Activated CD8-positive, alpha-beta memory T cell treated with anti-CD3 and anti-CD28 coated beads for 4 hours (primary cell): ENCODE measurements around the gene ARMC12.

ENCODE experiments used
- DNase-seq, 2 donors: peaks; one replicate each; pipeline ENCODE4 v3.0.0-alpha.2; 2020; ENCODE audit warnings: low read depth in 2 of 2

The ARMC12 gene

DNA sequence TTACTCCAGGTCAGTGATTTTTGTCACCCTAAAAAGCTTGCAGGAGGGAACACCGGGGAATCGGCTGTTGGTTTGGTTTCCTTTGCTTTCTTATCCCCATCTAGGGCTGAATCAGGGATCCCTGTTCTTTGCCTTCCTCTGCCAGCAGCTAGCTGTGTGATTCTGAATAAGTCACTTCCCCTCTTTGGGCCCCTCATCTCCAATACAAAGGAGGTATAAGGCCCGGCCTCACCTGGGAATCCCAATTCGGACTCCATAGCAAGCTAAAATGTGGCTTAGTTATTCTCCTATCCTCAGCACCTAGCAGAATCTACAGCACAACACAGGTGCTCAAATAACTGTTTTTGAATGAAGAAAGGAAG, 18.5 kb upstream of the ARMC12 start:
- DNase-seq: no peak

DNA sequence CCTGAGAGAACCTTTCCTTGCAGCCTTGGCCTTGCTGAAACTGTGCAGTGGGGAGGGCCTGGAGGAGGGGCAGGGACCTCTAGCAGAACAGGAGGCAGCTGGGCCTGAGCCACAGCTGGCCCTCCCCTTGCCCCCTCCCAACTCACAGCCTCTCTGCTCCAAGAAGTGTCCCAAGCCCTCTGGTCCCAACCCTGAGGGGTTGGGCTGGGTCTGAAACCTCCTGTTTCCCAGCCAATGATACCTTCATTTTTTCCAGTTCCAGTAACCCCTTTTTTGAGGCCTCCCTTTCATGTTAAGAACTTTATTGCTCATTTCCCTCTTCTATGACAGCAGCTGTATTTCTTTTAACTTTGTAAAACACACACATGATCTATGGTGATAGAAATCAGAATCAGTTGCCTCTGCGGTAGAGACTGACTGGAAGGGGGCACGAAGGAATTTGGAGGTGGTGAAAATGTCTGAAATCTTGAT, 17.9 kb upstream of the ARMC12 start:
- DNase-seq: no peak

DNA sequence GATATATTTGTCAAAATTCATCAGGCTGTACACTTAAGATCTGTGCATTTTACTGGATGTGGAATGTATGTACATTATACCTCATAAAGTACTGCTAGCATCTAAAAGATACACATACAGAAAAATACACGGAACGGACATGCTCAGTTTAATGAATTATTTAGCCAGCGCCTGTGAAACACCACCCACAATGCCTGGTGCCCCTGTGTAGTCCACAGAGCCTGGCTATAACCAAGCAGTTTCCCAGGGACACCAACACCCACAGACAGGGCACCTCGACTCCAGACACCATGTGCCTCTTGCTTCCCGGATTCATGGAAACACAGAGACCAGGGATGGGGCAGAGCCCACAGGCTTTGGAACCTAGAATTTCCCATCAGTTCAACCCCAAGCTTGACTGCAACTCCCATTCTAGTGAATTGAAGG, 17.4 kb upstream of the ARMC12 start:
- no peak for DNase-seq

DNA sequence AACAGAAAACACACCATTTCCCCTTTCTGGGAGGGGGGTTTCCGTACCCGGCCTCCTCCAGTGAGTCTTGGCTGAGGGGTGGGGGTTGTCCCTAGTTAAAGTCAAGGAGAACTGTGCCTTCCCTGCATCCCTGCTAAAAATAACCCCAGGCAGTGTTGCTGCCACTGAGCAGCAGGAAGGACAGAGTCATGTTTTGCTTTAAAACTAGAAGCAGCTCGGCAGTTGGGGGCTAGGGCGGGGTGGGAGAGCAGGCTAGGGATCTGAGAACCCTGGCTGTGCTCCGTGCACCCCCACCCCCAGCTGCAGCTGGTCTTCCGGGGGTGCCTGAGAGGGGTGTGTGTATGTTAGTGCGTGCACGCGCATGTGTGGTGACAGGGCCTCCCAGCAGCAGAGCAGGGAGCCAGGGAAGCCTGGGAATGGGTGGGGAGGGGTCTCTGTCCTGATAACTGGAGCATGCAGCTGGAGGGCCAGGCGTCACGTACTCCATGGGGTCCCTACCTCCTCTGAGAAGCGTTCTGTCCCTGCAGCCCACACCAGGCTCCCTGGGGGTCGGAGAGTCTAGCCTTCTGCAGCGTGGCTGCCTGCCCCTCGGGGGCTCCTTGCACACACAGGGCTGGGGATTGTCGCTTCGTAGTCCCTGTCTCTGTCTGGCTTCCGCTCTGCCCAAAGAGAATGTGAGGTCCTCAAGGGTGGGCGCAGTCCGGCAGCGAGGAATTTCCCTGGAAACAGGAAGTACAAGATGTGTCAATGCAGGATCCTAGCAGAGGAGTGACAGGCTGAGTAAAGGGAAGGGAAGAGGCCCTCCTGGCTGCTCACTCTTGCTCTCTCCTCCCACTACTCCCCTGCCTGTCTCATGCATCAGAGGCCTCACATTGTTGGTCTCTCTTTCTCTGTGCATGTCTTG, 16.8 kb upstream of the ARMC12 start:
- DNase-seq: no peak

DNA sequence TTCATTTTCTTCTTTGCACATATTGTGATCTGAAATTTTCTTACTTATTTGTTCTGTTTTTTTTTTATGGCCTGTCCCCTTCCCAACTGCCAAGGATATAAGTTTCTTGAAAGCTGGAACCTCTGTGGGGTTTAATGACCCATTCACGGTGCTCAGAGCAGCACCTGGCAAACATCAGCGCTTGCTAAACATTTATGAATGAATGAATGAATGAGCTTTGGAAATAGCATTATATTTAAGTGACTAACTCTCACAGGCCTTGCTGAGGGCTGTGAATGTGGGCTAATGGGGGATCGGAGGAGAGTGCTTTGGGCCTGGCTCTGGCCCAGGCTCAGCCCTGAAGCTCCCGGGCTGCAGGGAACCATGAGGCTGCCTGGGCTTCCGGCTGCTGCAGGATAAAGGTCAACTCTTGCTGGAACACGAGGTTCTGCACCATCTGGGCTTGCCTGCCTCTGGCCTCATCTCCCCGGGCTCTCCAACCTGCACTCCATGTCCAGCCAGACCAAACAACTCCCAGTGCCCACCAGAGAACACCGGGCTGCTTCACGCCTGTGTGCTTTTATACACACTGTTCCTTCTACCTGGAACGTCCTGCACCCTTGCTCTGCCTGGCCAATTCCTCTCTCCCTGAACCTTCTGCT, 14.6 kb upstream of the ARMC12 start:
- DNase-seq: no peak

DNA sequence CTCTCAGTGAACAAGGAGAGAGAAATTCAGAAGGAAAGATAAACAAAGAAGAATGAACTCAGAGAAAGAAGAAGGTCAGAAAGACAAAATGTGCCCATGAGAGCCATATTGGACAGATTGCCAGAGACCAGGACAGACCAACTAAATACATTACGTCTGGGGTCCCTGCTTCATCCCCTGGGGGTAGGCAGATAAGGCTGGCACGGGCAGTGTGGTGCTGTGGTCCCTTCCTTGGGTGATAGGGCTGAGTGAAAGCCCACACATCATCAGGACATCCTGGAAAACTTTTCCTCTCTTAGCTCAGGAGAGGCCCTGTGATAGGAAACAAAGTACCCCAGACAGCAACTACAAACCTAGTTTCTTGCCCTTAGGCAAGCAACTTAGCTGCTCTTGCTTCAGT, 13.2 kb upstream of the ARMC12 start:
- DNase-seq: no peak

DNA sequence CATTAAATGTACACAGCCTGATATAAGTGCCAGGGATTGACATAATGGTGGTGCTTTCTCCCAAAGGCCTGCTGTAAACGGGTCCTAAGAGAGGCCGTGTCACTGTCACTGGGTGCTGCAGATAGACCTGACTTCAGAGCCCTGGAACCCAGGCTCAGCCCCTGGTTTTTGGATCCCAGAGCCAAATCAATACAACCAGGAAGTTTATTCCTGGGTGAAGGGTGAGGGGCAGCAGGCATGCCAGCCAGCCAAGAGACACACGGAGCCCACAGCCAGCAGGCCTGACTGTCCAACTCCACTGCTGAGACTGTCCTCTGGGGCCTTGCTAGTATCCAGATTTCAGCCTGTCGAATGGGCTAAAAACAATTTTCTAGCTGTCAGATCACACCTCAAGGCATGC, 12.8 kb upstream of the ARMC12 start:
- no peak for DNase-seq

DNA sequence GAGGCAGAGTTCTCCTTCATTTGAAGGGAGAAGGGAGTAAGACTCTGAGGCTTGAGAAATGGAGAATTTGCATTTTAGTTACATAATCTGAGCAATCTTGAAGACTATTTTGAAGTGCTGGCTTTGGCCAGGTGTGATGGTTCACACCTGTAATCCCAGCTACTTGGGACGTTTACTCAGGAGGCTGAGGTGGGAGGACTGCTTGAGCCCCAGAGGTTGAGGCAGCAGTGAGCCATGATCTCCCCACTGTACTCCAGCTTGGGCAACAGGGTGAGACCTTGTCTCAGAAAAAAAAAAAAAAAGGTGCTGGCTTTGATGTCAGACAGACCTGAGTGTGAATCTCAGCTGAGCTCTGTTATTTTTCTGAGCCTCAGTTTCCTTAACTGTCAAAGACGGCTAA, 12.4 kb upstream of the ARMC12 start:
- DNase-seq: no peak

DNA sequence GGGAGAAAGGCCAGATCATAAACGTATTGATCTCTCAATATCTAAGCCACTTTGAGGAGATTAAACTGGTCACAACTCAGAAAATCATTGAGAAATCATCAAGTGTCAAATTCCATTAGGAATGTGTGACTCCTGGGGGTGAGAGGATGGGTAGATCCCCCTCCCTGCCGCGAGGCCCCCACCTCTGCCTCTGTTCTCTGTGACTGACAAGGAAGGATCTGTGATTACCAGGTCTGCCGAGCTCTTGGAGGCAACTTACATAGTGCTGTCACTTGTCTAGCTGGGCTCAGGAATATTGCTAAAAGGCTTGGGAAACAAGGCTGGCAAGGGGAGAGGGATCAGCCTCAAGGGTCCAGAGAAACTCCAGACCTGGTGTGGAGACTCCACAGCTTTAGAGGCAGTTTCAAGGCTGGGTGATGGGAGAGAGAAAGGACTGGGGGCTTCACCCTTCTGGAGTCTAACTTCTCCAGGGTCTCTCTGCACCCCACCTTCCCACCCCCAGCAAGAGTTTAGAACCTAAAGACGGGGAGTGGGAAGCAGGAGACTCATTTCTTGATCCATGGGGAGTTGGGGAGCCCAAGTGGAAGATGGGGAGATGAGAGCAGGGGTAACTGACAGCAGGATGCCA, 11.6 kb upstream of the ARMC12 start:
- DNase-seq: no peak

DNA sequence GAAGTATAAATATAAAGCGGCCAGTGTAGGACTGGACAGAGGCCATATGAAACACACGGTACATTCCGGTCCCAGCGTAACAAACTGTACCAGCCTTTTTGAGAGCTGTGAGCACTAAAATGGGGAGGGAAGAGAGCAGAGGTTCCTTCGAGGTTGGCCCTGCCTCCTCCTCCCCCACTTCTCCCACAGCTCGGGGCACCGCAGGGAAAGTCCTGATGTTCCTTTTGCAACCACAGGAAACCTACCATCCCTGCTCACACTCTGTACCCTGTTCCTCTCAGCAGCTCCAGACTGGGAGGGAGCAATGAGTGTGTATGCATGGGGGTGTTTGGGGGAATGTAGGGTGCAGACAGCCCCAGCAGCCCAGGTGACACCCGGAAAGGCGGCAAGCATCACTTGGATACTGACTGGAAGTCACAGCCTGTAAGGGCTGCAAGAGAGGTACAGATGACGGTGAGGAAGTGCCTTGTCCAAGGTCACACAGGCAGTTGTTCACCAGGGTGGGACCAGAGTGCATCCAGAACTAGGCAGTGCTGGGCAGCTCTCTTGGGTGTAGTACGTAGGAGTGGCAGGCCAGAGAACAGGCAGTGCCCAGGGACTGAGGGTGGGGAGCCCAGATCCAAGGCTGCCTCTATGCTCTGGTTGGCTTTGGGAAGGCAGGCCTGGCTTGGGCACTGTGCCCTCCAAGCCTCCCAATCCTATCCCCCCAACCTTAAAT, 11.0 kb upstream of the ARMC12 start:
- no peak for DNase-seq

DNA sequence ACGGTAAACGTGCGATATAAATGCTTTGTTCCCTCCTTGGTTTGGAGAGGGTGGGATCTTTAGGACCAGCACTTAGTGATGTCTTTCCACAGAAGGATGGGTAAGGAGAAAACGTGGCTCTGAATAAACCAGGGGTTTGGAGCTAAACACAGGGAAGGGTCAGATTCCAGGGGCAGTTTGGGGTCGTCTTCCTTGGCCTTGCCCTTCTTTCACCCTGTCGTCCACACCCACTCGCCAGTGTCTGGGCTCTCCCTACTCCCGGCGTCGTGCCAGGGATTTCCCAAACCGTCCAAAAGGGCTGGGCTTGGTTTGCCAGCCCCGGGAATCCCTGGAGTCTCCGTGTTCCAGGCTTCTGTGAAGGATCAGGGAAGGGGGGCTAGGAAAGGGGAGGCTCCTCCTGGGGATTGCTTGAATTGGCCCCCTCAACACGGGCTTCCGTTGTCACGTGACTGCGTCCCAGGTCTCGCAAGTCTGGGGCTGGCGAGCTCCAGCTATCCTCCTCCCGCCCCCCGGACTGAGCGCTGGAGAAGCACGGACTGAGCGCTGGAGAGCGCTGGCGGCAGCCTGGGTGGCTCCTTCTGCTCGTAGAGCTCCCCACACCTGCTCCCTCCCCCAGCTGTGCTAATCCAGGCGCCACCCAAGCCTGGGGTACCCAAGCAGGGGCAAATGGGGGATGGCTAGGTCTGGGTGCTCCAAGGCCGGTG, 9.4 kb upstream of the ARMC12 start:
- DNase-seq: no peak

DNA sequence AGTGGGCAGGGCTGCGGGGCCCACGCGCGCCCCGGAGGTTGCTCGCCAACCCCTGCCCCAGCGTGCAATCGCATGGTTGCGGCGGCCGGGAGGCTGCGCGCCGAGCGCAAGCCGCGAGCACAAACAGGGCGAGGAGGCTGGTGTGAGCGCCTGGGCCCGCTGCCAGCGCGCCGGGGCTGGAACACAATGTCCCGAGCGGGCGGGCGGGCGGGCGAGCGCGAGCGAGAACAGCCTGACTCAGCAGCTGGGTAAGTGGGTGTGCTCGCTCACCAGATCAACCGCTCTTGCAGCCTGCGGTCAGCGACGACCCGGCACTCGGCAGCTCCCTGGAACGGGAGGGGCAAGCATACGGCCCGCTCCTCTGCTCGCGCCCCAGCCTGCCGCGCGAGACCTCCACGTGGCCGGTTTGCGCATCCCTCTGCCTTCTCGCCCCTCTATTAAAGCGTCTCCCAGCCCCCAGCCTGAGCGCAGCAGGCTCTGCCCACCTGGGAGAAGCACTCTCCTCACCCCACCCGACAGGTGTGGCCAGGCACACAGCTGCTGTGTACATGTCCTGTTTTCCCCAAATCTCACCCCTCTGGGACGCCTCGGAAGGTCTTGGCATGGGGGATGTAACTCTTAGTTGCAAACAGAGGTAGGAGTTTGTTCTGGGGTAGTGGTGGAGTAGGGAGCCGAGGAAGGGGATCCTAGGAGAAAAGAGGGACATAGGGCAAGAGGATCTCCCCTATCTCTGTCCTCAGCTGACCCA, 8.7 kb upstream of the ARMC12 start:
- peak; percentile 68 to 83 for DNase-seq

DNA sequence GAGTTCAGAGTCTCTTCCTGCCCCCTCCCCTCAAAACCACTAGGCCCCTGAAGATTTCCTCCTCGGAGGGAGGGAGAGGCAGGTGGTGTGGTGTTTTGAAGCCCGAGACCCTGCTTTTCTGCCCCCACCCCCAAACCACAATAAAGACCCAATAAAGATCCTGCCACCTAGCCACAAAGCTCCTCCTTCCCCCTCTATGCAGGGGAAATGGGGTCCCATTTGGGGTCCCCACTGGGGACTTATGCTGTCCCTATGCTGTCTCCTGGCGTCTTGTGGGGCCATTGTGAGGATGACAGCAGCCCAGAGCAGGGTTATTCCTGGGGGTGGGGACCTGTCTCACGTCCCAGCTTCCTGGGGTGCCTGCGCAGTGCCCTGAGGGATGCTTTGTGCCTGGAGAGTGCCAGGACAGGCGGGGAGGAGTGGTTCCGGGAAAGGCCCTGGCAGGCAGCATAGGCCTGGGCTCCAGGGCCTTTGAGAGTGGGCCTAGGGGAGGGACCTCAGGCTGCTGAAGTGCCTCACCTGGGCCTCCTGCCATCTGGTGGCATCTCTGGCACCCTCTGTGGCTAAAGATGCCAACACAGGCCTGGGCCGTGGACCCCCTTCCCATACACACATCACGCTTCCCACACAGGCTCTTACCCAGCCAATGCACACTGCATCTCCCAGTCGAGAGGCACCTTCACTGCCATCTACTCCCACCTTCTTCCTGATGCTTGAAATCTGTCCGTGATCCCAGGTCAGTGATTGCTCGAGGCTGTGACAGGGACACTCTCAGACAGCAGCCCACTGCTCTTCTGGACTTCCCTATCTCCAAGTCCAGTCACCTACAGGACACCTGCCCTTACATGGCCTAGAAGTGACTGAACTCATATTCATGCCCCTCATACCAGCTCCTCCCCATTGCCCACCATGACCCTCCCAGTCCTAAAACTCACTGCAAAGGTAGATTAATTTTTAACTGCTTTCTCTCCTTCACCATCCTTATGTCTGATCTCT, 7.9 kb upstream of the ARMC12 start:
- no peak for DNase-seq

DNA sequence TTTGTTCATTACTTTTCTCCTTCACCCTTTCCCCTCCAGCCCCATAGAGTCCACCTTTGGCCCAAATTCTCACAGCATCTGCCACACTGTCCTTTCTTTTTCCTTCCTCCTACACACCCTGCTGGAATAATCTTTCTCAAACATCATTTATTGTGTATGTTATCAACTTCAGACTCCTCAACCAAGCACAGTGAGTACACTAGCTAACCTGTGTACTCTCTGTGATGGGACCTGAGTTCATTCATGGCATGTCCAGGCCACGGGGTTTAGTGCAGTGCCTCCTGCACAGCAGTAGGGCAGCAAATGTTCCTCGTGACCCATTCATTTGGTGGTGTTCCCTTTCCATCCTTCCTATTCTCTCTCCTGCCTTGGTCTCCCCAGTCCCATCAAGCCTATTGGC, 7.1 kb upstream of the ARMC12 start:
- DNase-seq: no peak

DNA sequence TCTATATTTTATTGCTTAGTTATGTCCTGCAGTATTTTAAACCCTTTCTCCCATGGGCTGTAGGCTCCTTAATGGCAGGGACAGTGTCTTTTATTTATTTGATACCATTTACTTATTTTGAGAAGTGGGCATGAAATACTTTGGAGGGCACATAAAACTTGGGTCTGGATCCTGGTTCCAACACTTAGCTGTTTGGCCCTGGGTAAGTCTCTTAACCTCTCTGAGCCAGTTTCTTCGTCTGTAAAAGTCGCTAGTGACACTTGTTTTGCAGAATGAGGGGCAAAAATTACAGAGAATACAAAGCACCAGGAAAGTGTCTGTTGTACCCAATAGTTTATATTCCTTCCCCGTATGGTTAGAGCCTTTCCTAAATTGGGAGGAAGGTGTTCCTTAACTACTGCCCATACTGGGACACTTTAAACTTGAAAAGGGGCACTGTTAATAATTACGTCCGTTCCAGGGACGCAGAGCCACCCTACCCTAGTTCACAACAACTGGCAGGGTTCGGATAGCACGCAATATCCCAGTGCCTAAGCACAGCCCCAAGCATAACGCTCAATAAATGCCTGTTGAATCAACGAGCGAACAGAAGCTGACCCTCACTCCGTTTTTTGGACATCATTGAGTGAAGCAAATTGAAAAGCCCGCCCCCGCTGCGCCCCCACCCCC, 6.0 kb upstream of the ARMC12 start:
- no peak for DNase-seq

DNA sequence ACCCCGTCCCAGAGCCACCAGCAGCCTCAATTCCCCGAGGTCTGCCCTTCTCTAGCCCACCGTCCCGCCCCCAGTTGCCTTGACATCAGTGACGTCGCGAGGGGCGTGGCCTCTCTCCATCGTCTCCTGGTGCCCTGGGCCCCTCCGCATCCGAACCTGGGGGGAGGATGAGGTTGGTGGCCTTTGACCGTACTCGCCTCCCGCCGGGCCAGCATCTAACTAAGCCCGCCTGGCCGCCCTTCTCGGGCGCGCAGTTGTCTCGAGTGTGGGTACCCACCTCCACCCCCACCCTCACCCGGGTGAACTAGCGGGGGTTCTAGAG, 5.5 kb upstream of the ARMC12 start:
- peak; percentile 85 to 90 for DNase-seq

DNA sequence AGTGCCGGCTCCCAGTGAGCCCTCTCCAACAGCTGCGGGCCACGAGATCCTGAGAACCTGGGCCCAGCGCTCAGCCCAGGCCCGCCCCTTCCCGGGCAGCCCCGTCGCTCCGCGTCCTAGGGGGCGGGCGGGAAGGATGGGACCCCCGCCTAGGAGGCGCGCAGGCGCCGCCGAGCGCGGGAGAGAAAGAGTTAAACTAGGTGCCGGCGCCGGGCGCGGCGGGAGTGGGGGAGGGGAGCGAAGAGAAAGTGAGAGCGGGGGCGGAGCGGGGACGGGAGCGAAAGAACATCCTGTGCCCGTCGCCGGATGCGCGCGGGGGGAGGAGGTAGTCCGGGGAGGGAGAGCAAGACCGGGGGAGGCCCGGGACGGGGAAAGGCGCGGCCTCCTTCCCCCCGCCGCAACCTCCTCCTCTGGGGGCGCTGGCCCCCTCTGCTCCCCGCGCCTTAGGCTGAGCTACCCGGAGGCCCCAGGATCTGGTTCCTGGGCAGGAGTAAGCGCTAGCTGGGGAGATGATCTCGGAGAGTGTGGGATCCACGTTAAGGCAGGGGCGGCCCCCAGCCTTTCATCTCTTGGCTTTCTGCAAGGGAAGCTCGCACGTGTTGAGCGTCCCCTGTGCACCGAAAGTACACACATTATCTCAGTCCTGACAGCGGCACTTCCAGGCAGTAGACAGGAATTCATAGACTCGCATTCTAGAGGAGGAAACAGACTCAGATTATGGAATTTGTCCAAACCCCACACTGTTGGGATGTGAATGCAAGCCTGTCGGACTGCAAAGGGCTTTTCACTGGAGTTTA, 4.9 kb upstream of the ARMC12 start:
- peak; percentile 86 to 89 for DNase-seq

DNA sequence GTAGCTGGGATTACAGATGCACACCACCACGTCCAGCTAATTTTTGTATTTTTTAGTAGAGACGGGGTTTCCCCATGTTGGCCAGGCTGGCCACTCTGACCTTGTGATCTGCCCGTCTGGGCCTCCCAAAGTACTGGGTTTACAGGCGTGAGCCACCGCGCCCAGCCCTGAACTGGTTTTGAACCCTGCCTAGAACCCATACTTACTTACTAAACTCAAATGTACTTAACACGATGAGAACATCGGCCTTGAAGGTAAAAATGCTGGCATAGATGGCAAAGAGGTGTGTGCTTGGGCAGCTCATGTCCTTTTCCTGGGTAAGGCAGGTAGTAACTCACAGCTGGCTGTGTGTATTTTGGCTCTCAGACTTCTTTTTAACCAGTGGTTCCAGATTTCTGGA, 3.2 kb upstream of the ARMC12 start:
- no peak for DNase-seq
